ENCODE data around the gene MBTD1.

GRCh38 chr17:51298508-51299371 is 38.9 kb upstream of the MBTD1 start:
- TF ChIP-seq CTCF (conservative IDR thresholded peaks at IDR 0.05) (peak; percentile 80), EZH2 (IDR thresholded peaks at IDR 0.05; ENCODE audit: low read depth) (no peak)
